ENCODE data around the gene A1BG.

Gene A1BG

GRCh38 chr19:58300620-58301019 is 52.7 kb downstream of the A1BG start:
- DNase-seq (ENCODE audit: low read depth in 2 of 2) = no peak

GRCh38 chr19:58296104-58296503 is 57.2 kb downstream of the A1BG start:
- no peak for DNase-seq (ENCODE audit: low read depth in 2 of 2)
